ENCODE data around the gene CNOT10.
A peak's percentile ranks its signal among the peaks of the same experiment; 100 is the strongest.

DNA sequence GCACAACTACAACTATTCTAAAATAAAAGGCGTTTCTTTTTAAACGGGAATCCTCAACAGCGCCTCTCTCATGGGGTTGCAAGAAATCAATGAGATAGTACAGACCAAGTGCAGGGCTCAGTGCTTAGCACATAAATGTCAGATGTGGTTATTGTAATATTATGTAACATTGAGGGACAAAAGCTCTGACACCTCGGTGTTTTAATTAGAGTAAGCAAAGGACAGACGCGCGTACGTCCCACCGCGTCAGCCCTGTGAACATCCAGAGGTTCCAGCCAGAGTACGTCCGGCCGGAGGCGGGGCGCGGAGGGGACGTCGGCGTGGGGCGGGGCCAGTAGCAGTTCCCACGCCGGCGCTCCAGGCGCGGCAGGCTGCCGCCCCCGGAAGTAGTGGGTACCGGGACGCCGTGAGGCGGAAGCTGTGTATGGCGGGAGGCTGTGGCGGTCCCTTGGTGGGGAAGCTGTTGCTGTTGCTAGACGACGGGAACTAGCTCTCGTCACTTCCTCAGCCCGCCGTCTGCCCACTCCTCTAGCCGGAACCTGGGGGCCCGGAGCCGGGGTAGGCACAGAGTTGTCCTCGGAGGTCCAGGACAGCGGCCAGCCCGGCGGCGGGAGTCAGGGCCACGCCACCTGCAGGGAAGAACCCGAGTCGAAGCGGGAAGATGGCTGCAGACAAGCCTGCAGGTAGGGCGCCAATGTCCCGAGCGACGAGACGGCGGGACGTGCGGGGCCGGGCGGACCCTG is at the start of gene CNOT10:
- TF ChIP-seq POLR2A (IDR thresholded peaks at IDR 0.05; ENCODE audit: low read length): peak; percentile 84
- no peak for TF ChIP-seq GATA1 (IDR thresholded peaks at IDR 0.05; ENCODE audit: low read depth, low read length)

Measured in erythroblast (primary cell).